ENCODE results near the gene SH2D6. TPM values are rescaled to one million over a fixed set of nuclear protein-coding genes. Genes with fewer than 3 reads are reported as not detected.

SH2D6 gene
- total RNA-seq, 1 experiment from 2014 or later, result not detected

GRCh38 chr2:85421260-85422071 is 3.0 kb downstream of the SH2D6 start:
- no peaks in the 10 kb centered on the region for H3K36me3 ChIP-seq
- H3K27me3 ChIP-seq (replicated peaks), result no peaks in the 10 kb centered on the region
- DNase-seq (ENCODE audit: low read depth in 1 of 2, low spot score in 2 of 2), result no peak
- no peaks in the 10 kb centered on the region for H3K9me3 ChIP-seq (replicated peaks)
- peaks cover 21% of the 10 kb centered on the region for H3K4me1 ChIP-seq (replicated peaks)
- no peak overlapping the region for H3K4me3 ChIP-seq
- H3K27ac ChIP-seq, result no peak overlapping the region

GRCh38 chr2:85422072-85422457 is 3.6 kb downstream of the SH2D6 start:
- Histone ChIP-seq H3K4me3 (no peak overlapping the region), H3K36me3 (no peaks in the 10 kb centered on the region), H3K27ac (no peak overlapping the region), H3K9me3 (replicated peaks) (no peaks in the 10 kb centered on the region), H3K27me3 (replicated peaks) (no peaks in the 10 kb centered on the region), H3K4me1 (replicated peaks) (peaks cover 21% of the 10 kb centered on the region)
- no peak for DNase-seq (ENCODE audit: low read depth in 1 of 2, low spot score in 2 of 2)

GRCh38 chr2:85423525-85423924 is 5.0 kb downstream of the SH2D6 start:
- H3K27me3 ChIP-seq (replicated peaks), result no peaks in the 10 kb centered on the region
- peaks cover 16% of the 10 kb centered on the region for H3K4me1 ChIP-seq (replicated peaks)
- H3K27ac ChIP-seq, result no peak overlapping the region
- no peaks in the 10 kb centered on the region for H3K9me3 ChIP-seq (replicated peaks)
- H3K4me3 ChIP-seq, result no peak overlapping the region
- no peak for DNase-seq (ENCODE audit: low read depth in 1 of 2, low spot score in 2 of 2)
- no peaks in the 10 kb centered on the region for H3K36me3 ChIP-seq

GRCh38 chr2:85425588-85425987 is 7.1 kb downstream of the SH2D6 start:
- no peak for DNase-seq (ENCODE audit: low read depth in 1 of 2, low spot score in 2 of 2)
- Histone ChIP-seq H3K4me1 (replicated peaks) (peaks cover 5% of the 10 kb centered on the region), H3K36me3 (no peaks in the 10 kb centered on the region), H3K4me3 (no peak overlapping the region), H3K27me3 (replicated peaks) (no peaks in the 10 kb centered on the region), H3K27ac (no peak overlapping the region), H3K9me3 (replicated peaks) (no peaks in the 10 kb centered on the region; the same call in 1 of the 2 replicates)

- H3K27ac ChIP-seq, result no peak overlapping the region
- H3K9me3 ChIP-seq (replicated peaks), result no peaks in the 10 kb centered on the region; the same call in 1 of the 2 replicates
- H3K27me3 ChIP-seq (replicated peaks), result no peaks in the 10 kb centered on the region
- no peak for DNase-seq (ENCODE audit: low read depth in 1 of 2, low spot score in 2 of 2)
- H3K4me1 ChIP-seq (replicated peaks), result no peaks in the 10 kb centered on the region
- H3K36me3 ChIP-seq, result no peaks in the 10 kb centered on the region
- no peak overlapping the region for H3K4me3 ChIP-seq
Measured at GRCh38 chr2:85427300-85427835, 8.9 kb downstream of the SH2D6 start.

GRCh38 chr2:85428343-85428881 is 9.9 kb downstream of the SH2D6 start:
- Histone ChIP-seq H3K9me3 (replicated peaks) (no peaks in the 10 kb centered on the region; the same call in 1 of the 2 replicates), H3K36me3 (no peaks in the 10 kb centered on the region), H3K27ac (no peak overlapping the region), H3K4me3 (no peak overlapping the region), H3K27me3 (replicated peaks) (no peaks in the 10 kb centered on the region), H3K4me1 (replicated peaks) (no peaks in the 10 kb centered on the region)
- DNase-seq (ENCODE audit: low read depth in 1 of 2, low spot score in 2 of 2), result no peak

- Histone ChIP-seq H3K4me1 (replicated peaks) (no peaks in the 10 kb centered on the region), H3K4me3 (no peak overlapping the region), H3K36me3 (no peaks in the 10 kb centered on the region), H3K27ac (no peak overlapping the region), H3K9me3 (replicated peaks) (no peaks in the 10 kb centered on the region; the same call in 1 of the 2 replicates), H3K27me3 (replicated peaks) (no peaks in the 10 kb centered on the region)
- no peak for DNase-seq (ENCODE audit: low read depth in 1 of 2, low spot score in 2 of 2)
Measured at GRCh38 chr2:85429213-85429923, 10.9 kb downstream of the SH2D6 start.

- no peaks in the 10 kb centered on the region; the same call in 1 of the 2 replicates for H3K9me3 ChIP-seq (replicated peaks)
- no peaks in the 10 kb centered on the region for H3K36me3 ChIP-seq
- no peaks in the 10 kb centered on the region for H3K27me3 ChIP-seq (replicated peaks)
- no peak for DNase-seq (ENCODE audit: low read depth in 1 of 2, low spot score in 2 of 2)
- no peak overlapping the region for H3K4me3 ChIP-seq
- H3K4me1 ChIP-seq (replicated peaks), result no peaks in the 10 kb centered on the region
- H3K27ac ChIP-seq, result no peak overlapping the region
Measured at GRCh38 chr2:85429924-85430289, 11.4 kb downstream of the SH2D6 start.

GRCh38 chr2:85430752-85431569 is 12.4 kb downstream of the SH2D6 start:
- Histone ChIP-seq H3K27ac (no peak overlapping the region), H3K9me3 (replicated peaks) (no peaks in the 10 kb centered on the region; the same call in 1 of the 2 replicates), H3K4me1 (replicated peaks) (no peaks in the 10 kb centered on the region), H3K36me3 (no peaks in the 10 kb centered on the region), H3K4me3 (no peak overlapping the region), H3K27me3 (replicated peaks) (no peaks in the 10 kb centered on the region)
- DNase-seq (ENCODE audit: low read depth in 1 of 2, low spot score in 2 of 2), result no peak

- H3K4me1 ChIP-seq (replicated peaks), result no peaks in the 10 kb centered on the region; the same call in 1 of the 2 replicates
- DNase-seq (ENCODE audit: low read depth in 1 of 2, low spot score in 2 of 2), result no peak
- no peak overlapping the region for H3K27ac ChIP-seq
- H3K9me3 ChIP-seq (replicated peaks), result no peaks in the 10 kb centered on the region; the same call in 1 of the 2 replicates
- H3K4me3 ChIP-seq, result no peak overlapping the region
- H3K36me3 ChIP-seq, result no peaks in the 10 kb centered on the region
- H3K27me3 ChIP-seq (replicated peaks), result no peaks in the 10 kb centered on the region
Measured at GRCh38 chr2:85431570-85432205, 13.2 kb downstream of the SH2D6 start.

- Histone ChIP-seq H3K27me3 (replicated peaks) (no peaks in the 10 kb centered on the region), H3K9me3 (replicated peaks) (no peaks in the 10 kb centered on the region; the same call in 1 of the 2 replicates), H3K4me3 (no peak overlapping the region), H3K36me3 (no peaks in the 10 kb centered on the region), H3K4me1 (replicated peaks) (peaks cover 17% of the 10 kb centered on the region), H3K27ac (no peak overlapping the region)
- no peak for DNase-seq (ENCODE audit: low read depth in 1 of 2, low spot score in 2 of 2)
Measured at GRCh38 chr2:85433511-85434089, 15.1 kb downstream of the SH2D6 start.

GRCh38 chr2:85434696-85435095 is 16.2 kb downstream of the SH2D6 start:
- peaks cover 17% of the 10 kb centered on the region for H3K4me1 ChIP-seq (replicated peaks)

More at GRCh38 chr2:85434696-85435095, 16.2 kb downstream of the SH2D6 start:
- Histone ChIP-seq H3K36me3 (no peaks in the 10 kb centered on the region), H3K9me3 (replicated peaks) (no peaks in the 10 kb centered on the region), H3K27ac (no peak overlapping the region), H3K4me3 (no peak overlapping the region), H3K27me3 (replicated peaks) (no peaks in the 10 kb centered on the region)
- no peak for DNase-seq (ENCODE audit: low read depth in 1 of 2, low spot score in 2 of 2)
